K562 (cell line): ENCODE results near the gene TXNRD2. TPM values are rescaled to one million over a fixed set of nuclear protein-coding genes. Genes with fewer than 3 reads are reported as not detected.

Experiments used
- COPS2 ChIP-seq: fragments of 450-650 bp; conservative IDR thresholded peaks from 2 replicates; pipeline ENCODE4 v1.6.1; 2016; ENCODE audit warnings: mild to moderate bottlenecking, moderate library complexity
- CREB3L1 ChIP-seq: fragments of 450-650 bp; IDR thresholded peaks from 2 replicates; pipeline ENCODE4 v1.6.1; 2014; ENCODE audit warnings: low read depth, mild to moderate bottlenecking, moderate library complexity, borderline replicate concordance
- E2F8 ChIP-seq: fragments of 450-650 bp; IDR thresholded peaks from 2 replicates; pipeline ENCODE4 v1.7.1; 2018; ENCODE audit warnings: mild to moderate bottlenecking, low read depth; ENCODE audit not compliant: partially characterized antibody
- ELF1 ChIP-seq: fragments of 200-800 bp; sonication (Bioruptor generic); IDR thresholded peaks from 2 replicates; pipeline ENCODE4 v1.6.1; 2016; ENCODE audit warnings: missing genetic modification characterization, missing compliant biosample characterization
- EZH2 ChIP-seq: IDR thresholded peaks from 2 replicates; pipeline ENCODE4 v1.6.1; 2012; ENCODE audit warnings: low read depth, mild to moderate bottlenecking, inconsistent platforms, low read length, borderline replicate concordance
- HMBOX1 ChIP-seq: sonication (generic); IDR thresholded peaks from 2 replicates; pipeline ENCODE4 v1.6.1; 2016
- KHSRP ChIP-seq: fragments of 450-650 bp; IDR thresholded peaks from 2 replicates; pipeline ENCODE4 v1.6.1; 2017
- L3MBTL2 ChIP-seq: fragments of 450-650 bp; IDR thresholded peaks from 2 replicates; pipeline ENCODE4 v1.6.1; 2016; ENCODE audit warnings: mild to moderate bottlenecking, moderate library complexity
- LEF1 ChIP-seq: fragments of 450-650 bp; IDR thresholded peaks from 2 replicates; pipeline ENCODE4 v1.6.1; 2016; ENCODE audit warnings: mild to moderate bottlenecking
- MAFK ChIP-seq: IDR thresholded peaks from 2 replicates; pipeline ENCODE4 v1.6.1; 2011; ENCODE audit warnings: low read length, improper control_type of control experiment
- MYNN ChIP-seq, 2 experiments: sonication (generic); formaldehyde crosslinking in 1 of 2; IDR thresholded peaks; 2 replicates each; pipeline versions ENCODE4 v1.5.0 to v1.6.1; 2016 to 2020; ENCODE audit warnings: antibody characterized with exemption in 1 of 2, missing genetic modification reagents in 1 of 2
- NFIX ChIP-seq: fragments of 250-450 bp; sonication (Bioruptor Pico); IDR thresholded peaks from 2 replicates; pipeline ENCODE4 v1.4.0; 2020; ENCODE audit warnings: low read depth, mild to moderate bottlenecking, moderate library complexity
- SMARCA4 ChIP-seq: fragments of 450-650 bp; IDR thresholded peaks from 2 replicates; pipeline ENCODE4 v1.6.1; 2016
- SRSF9 ChIP-seq: fragments of 200-400 bp; formaldehyde crosslinking; IDR thresholded peaks from 2 replicates; pipeline ENCODE4 v1.6.1; 2017; ENCODE audit warnings: low read depth, low read length, borderline replicate concordance
- STAT5A ChIP-seq: IDR thresholded peaks from 2 replicates; pipeline ENCODE4 v1.6.1; 2012; ENCODE audit warnings: low read length, inconsistent platforms, borderline replicate concordance
- USF2 ChIP-seq: sonication (generic); formaldehyde crosslinking; IDR thresholded peaks from 2 replicates; pipeline ENCODE4 v1.5.0; 2020; ENCODE audit warnings: missing genetic modification reagents
- ZFPM2 ChIP-seq: fragments of 250-450 bp; sonication (Bioruptor Pico); IDR thresholded peaks from 2 replicates; pipeline ENCODE4 v1.5.1; 2022; ENCODE audit warnings: mild to moderate bottlenecking
- ZFX ChIP-seq: sonication (generic); formaldehyde crosslinking; IDR thresholded peaks from 2 replicates; pipeline ENCODE4 v1.8.0; 2022; ENCODE audit warnings: mild to moderate bottlenecking, missing genetic modification reagents, moderate library complexity
- ZNF184 ChIP-seq: sonication (generic); formaldehyde crosslinking; IDR thresholded peaks from 2 replicates; pipeline ENCODE4 v1.5.0; 2020; ENCODE audit warnings: missing genetic modification reagents
- ZNF232 ChIP-seq: sonication (generic); formaldehyde crosslinking; IDR thresholded peaks from 2 replicates; pipeline ENCODE4 v1.8.0; 2022; ENCODE audit warnings: mild to moderate bottlenecking, missing genetic modification reagents
- ZNF655 ChIP-seq: fragments of 250-450 bp; sonication (Bioruptor Pico); IDR thresholded peaks from 2 replicates; pipeline ENCODE4 v1.5.0; 2021
- ZNF696 ChIP-seq: fragments of 250-450 bp; sonication (Bioruptor Pico); conservative IDR thresholded peaks from 2 replicates; pipeline ENCODE4 v1.4.0; 2020; ENCODE audit warnings: mild to moderate bottlenecking, moderate library complexity
- polyA plus RNA-seq, 8 experiments: library from polyadenylated mRNA; depleted of rRNA in 4 of 8; stranded (reverse) in 5 of 8; unstranded in 3 of 8; fragments of >200 nt; fragmentation: Nextera tagmentation in 2 of 8; fragmentation: Illumina TruSeq in 1 of 8; extraction: Ambion mirVana in 2 of 8; extraction: Trizol in 1 of 8; gene quantifications; 2 replicates each; pipeline versions ENCODE4 v1.2.1 to v1.2.3, GENCODE V29; 2011 to 2014; ENCODE audit warnings: inconsistent platforms in 1 of 8, missing spikeins in 1 of 8
- total RNA-seq, 7 experiments: library from RNA; depleted of rRNA in 6 of 7; stranded (reverse); fragments of >200 nt in 6 of 7; fragmentation: Illumina TruSeq in 2 of 7; extraction: Trizol in 2 of 7; gene quantifications; 2 replicates each; pipeline versions ENCODE4 v1.2.1 to v1.2.3, GENCODE V29; 2011 to 2021; ENCODE audit warnings: low replicate concordance in 1 of 7

Gene TXNRD2
- total and polyA plus RNA-seq, 9 of the 15 experiments (the other 6 are each of a cell fraction or from before 2014, with no cell fraction given): 3.3 to 80.2 (median 49.4) TPM

GRCh38 chr22:19868333-19868732 lies 73.3 kb downstream of the TXNRD2 start (continued):
- TF ChIP-seq E2F8: no peak
- TF ChIP-seq LEF1: no peak
- no peak for TF ChIP-seq HMBOX1
- no peak for TF ChIP-seq MAFK
- TF ChIP-seq EZH2: peak; percentile 71; the same call in 1 of the 2 replicates
- TF ChIP-seq SMARCA4: no peak
- TF ChIP-seq COPS2: no peak
- no peak for TF ChIP-seq MYNN (IDR thresholded peaks at IDR 0.05)
- TF ChIP-seq MYNN (CRISPR knock-in tag; IDR thresholded peaks at IDR 0.05): 0 out of 2 replicates have a peak, but pooled peaks have one; percentile 57
- no peak for TF ChIP-seq ZFX (CRISPR knock-in tag)
- TF ChIP-seq SRSF9: no peak
- TF ChIP-seq ZNF232 (CRISPR knock-in tag): no peak
- TF ChIP-seq ZNF696 (CRISPR knock-in tag): no peak
- TF ChIP-seq ZNF184 (CRISPR knock-in tag): no peak
- TF ChIP-seq L3MBTL2: no peak
- TF ChIP-seq ELF1: no peak
- TF ChIP-seq CREB3L1: no peak
- no peak for TF ChIP-seq KHSRP
- no peak for TF ChIP-seq STAT5A
- TF ChIP-seq ZFPM2 (CRISPR knock-in tag): no peak
- no peak for TF ChIP-seq ZNF655
- no peak for TF ChIP-seq USF2
- TF ChIP-seq NFIX (CRISPR knock-in tag): no peak
